ENCODE data around the gene EIF3A. TPM values are rescaled to one million over a fixed set of nuclear protein-coding genes. Genes with fewer than 3 reads are reported as not detected.
"Not testable (repeated sequence)": the region's sequence is repeated elsewhere in the genome, so short reads cannot be mapped to it uniquely, and the experiment has no call there.

The EIF3A gene
- 159 TPM for total RNA-seq
- long read RNA-seq, full-length matches to known transcripts = 1 of 839 reads
- long read RNA-seq, partial matches to known transcripts = 807 of 839 reads
- long read RNA-seq, other reads (novel, unspliced or antisense) = 31 of 839 reads

DNA sequence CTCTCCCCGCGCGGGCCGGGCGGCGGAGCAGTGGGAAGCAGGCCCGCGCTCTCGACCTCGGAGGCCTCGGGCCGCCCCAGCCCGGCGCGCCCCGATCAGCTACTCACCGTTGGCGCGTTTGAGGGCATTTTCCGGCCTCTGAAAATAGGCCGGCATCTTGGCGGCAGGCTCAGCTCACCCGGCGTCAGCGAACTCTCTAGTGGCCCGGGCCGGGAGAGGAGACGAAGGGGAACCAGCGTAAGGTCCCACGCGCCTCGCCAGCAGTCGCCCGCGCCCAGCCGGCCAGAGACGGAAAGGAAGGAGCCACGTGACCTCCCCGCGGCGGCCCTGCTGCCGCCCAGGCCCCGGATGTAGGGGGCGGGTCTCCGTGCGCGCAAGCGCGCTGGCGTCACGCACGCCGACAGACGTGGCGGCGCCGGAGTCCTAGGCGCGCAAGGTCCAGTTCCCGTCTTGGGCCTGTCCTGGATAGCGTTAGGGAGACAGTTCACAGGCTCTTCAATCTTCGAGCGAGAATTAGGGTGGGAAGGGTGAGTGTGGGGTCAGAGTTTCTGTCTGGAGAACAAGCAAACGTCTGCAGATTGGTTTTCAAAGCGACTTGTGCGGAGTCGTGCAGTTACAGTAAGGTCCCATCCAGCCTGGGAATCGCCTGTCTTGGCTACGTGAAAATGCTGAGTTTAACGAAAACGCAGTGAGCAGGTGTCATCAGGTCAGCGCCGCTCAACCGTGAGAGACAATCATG lies at the start of gene EIF3A:
Gene EIF3A, minus strand, starts transcription at position 297 of the 739 bp plus-strand sequence. Its CDS starts 141 bp downstream, at position 156.
- peak; percentile 99 for DNase-seq (ENCODE audit: low spot score)

DNA sequence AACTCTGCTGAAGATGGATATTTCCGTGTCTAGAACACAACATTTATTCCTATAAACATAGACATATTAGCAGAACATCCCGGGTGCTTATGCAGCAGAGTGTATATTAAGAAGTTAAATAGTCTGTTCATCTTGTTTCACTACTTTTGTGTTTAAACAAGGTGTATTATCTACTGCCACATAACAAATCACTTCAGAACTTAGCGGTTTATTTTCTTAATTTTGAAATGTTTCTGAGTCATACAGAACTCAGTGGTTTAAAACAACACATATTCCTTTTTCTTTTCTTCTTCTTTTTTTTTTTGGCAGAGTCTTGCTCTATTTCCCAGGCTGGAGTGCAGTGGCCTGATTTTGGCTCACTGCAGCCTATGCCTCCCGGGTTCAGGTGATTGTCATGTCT lies 49.1 kb upstream of the EIF3A start:
- no peak for DNase-seq (ENCODE audit: low spot score)

DNA sequence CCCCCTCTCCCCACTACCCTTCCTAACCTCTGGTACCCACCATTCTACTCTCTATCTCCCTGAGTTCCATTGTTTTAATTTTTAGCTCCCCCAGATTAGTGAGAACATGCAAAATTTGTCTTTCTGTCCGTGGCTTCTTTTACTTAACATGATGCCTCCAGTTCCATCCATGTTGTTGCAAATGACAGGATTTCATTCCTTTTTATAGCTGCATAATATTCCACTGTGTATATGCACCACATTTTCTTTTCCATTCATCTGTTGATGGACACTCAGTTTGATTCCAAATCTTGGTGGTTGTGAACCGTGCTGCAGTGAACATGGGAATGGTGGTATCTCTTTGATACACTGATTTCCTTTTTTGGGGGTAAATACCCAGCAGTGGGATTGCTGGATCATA lies 45.3 kb upstream of the EIF3A start:
- DNase-seq (ENCODE audit: low spot score) = no peak

DNA sequence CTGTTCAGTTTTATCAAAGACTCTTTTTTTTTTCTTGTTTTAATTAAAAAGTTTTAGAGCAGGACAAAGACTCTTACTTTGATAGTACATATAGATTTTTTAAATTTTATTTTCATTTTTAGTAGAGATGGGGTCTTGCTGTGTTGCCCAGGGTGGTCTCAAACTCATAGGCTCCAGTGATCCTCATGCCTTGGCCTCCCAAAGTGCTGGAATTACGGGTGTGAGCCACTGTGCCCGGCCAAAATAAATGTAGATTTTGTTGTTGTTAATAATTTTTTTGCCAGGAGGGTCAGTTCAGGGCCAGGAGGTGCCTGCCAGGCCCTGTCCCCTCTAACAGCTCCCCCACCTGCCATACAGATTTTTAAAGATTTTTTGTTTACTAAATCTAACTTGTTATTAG lies 40.3 kb upstream of the EIF3A start:
- DNase-seq (ENCODE audit: low spot score) = no peak

- no peak for DNase-seq (ENCODE audit: low spot score)
These were observed 39.8 kb upstream of the EIF3A start for GRCh38 chr10:119120413-119120867.

DNA sequence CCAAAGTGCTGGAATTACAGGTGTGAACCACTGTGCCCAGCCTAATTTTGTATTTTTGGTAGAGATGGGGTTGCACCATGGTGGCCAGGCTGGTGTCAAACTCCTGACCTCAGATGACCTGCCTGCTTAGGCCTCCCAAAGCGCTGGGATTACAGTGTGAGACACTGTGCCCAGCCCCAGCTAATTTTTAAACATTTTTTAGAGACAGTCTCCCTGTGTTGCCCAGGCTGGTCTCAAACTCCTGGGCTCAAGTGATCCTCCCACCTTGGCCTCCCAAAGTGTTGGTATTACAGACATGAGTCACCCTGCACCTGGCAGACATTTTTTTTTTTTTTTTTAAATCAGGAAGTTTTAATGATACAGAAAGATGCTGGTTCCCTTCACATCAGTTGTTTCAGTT lies 38.8 kb upstream of the EIF3A start:
- no peak for DNase-seq (ENCODE audit: low spot score)

DNA sequence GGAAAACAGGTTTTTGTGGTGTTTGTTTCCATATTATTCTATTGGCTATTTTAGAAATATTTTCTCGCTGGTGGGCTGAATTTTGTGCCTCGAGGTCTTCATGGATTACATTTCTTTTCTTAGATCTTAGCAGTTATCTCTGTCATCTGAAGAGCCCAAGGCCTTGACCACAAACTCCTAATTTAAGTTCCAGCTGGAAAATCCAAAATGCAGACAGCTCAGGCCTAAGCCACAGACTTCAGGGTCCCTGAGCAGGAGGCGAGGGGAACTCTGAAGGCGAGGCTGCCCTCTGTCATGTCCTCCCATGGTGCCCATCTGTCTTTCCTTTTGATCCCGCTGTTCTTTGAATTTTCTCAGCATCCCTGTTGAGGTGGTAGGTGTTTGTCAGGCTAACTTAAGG lies 37.6 kb upstream of the EIF3A start:
- DNase-seq (ENCODE audit: low spot score) = no peak

DNA sequence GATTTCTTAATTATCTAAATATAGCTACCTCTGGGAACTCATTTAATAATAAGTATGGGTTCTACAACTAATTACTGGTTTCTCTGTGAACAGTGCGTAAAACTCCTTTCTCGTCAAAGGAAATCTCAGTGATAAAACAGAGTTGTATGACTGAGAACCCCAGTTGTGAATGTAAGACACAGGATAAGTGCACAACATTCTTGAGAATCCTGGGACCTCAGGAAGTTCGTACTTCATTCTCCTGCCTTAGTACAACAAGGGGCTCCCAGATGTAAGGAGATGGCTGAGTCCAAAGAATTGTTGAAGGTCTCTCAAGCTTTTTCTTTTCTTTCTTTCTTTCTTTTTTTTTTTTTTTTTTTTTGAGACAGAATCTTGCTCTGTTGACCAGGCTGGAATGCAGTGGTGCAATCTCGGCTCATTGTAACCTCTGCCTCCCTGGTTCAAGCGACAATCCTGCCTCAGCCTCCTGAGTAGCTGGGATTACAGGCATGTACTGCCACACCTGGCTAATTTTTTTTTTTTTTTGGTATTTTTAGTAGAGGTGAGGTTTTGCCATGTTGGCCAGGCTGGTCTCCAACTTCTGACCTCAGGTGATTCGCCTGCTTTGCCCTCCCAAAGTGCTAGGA lies 35.8 kb upstream of the EIF3A start:
- no peak for DNase-seq (ENCODE audit: low spot score)

GRCh38 chr10:119115926-119116325 lies 35.3 kb upstream of the EIF3A start:
- DNase-seq (ENCODE audit: low spot score) = no peak

GRCh38 chr10:119113751-119114732 lies 33.4 kb upstream of the EIF3A start:
- no peak for DNase-seq (ENCODE audit: low spot score)

DNA sequence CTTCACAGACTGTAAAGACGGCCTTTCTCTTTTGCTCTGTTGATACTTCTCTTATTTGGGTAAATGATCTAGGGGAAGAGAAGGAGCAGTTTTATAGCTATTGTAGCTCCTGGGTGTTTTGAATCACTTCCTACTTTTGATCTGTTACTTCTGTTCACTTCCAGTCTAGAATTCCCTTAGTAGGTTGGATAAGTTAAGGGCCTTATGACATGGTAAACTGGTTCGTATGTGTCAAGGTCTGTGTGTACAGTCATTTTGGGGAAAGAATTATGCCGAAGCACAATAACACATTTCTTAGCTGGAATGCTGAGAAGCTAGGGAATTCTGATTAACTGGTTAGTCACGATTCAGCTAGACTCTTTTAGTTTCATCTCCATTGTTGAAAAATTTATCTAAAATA lies 31.4 kb upstream of the EIF3A start:
- no peak for DNase-seq (ENCODE audit: low spot score)

- not testable (repeated sequence) for DNase-seq (ENCODE audit: low spot score)
These were observed 27.2 kb upstream of the EIF3A start for GRCh38 chr10:119107771-119108170.

GRCh38 chr10:119107106-119107505 lies 26.5 kb upstream of the EIF3A start:
- DNase-seq (ENCODE audit: low spot score) = not testable (repeated sequence)

DNA sequence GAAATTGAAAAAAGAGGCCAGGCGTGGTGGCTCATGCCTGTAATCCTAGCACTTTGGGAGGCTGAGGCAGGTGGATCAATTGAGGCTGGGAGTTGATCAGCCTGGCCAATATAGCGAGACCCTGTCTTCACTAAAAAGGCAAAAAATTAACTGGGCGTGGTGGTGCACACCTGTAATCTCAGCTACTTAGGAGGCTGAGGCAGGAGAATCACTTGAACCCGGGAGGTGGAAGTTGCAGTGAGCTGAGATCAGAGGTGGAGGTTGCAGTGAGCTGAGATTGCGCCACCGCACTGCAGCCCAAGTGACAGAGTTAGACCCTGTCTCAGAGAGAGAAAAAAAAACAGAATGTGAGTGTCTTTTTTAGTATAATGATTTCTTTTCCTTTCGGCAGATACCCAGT lies 25.3 kb upstream of the EIF3A start:
- DNase-seq (ENCODE audit: low spot score) = not testable (repeated sequence)

- DNase-seq (ENCODE audit: low spot score) = no peak
These were observed 24.5 kb upstream of the EIF3A start for GRCh38 chr10:119105155-119105554.

- no peak for DNase-seq (ENCODE audit: low spot score)
These were observed 24.0 kb upstream of the EIF3A start for GRCh38 chr10:119104654-119105015.

- DNase-seq (ENCODE audit: low spot score) = peak; percentile 94
These were observed 23.5 kb upstream of the EIF3A start, which contains the start of gene DENND10 for GRCh38 chr10:119103903-119104653. Gene DENND10 (plus strand): TSS chr10:119104113. CDS start chr10:119104143, 30 bp downstream.

- DNase-seq (ENCODE audit: low spot score) = no peak
These were observed 22.8 kb upstream of the EIF3A start for GRCh38 chr10:119103241-119103902.

DNA sequence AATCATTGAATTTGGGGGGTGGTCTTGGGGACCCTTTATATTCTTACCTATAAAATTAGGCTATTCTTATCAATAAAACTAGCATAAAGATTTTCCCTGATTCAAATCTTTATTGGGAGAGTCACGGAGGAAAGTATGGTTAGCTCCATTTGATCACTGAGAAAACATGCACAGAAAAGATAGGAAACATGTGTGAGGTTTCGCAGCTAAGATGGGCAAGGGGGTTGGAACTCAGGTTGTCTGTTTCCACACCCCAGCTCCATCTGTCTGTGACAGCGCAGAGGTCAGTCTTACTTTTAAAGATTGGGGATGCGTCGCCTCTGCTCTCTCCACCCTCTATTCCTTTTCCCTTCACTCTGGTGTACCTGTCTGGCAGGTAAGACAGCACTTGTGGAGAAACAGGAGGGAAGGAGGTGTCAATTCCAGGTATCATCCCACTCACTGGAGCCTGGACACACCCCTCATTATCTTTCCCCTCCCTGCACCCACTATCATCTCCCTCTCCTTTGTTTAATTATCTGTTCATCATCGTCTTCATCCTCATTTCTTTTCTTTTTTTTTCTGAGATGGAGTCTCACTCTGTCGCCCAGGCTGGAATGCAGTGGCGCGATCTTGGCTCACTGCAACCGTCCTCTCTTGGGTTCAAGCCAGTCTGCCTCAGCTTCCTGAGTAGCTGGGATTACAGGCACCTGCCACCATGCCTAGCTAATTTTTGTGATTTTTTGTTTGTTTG lies 20.9 kb upstream of the EIF3A start:
- DNase-seq (ENCODE audit: low spot score) = no peak

Measured in mesenteric fat pad (tissue), 1 donor.